ENCODE measurements around the gene CLN6. TPM values are rescaled to one million over a fixed set of nuclear protein-coding genes. Genes with fewer than 3 reads are reported as not detected.

CLN6 gene
- total RNA-seq, 4 donors from 2014 or later: 20.3 to 38.1 (median 27.9) TPM

- Histone ChIP-seq H3K4me3 (no peak overlapping the region), H3K9me3 (no peaks in the 10 kb centered on the region), H3K36me3 (peaks cover 15% of the 10 kb centered on the region), H3K27ac (no peak overlapping the region), H3K4me1 (peaks cover 27% of the 10 kb centered on the region), H3K27me3 (no peaks in the 10 kb centered on the region)
- TF ChIP-seq CTCF (IDR thresholded peaks at IDR 0.05) (no peak), EP300 (IDR thresholded peaks at IDR 0.05) (no peak), POLR2AphosphoS5 (IDR thresholded peaks at IDR 0.05) (no peak), POLR2A (IDR thresholded peaks at IDR 0.05) (no peak)
- 71% methylated on average over 13 of the region's 13 CpGs for WGBS
- peak; percentile 59 to 65 for DNase-seq (ENCODE audit: low spot score in 2 of 2)
Observed at GRCh38 chr15:68209735-68210408, 19.7 kb downstream of the CLN6 start.

- no peaks in the 10 kb centered on the region for H3K9me3 ChIP-seq
- peaks cover 12% of the 10 kb centered on the region for H3K36me3 ChIP-seq
- H3K4me1 ChIP-seq: peaks cover 33% of the 10 kb centered on the region
- TF ChIP-seq POLR2A (IDR thresholded peaks at IDR 0.05) (no peak), POLR2AphosphoS5 (IDR thresholded peaks at IDR 0.05) (no peak), EP300 (IDR thresholded peaks at IDR 0.05) (no peak), CTCF (IDR thresholded peaks at IDR 0.05) (no peak)
- no peak overlapping the region for H3K27ac ChIP-seq
- 84% methylated on average over 5 of the region's 7 CpGs for WGBS
- H3K4me3 ChIP-seq: no peak overlapping the region
- peak; percentile 47 to 65 for DNase-seq (ENCODE audit: low spot score in 2 of 2)
- H3K27me3 ChIP-seq: no peaks in the 10 kb centered on the region
Observed at GRCh38 chr15:68209272-68209671, 20.3 kb downstream of the CLN6 start.

- peak in 1 of 2 donors; percentile 23 for DNase-seq (ENCODE audit: low spot score in 2 of 2)
- no peak overlapping the region for H3K27ac ChIP-seq
- TF ChIP-seq EP300 (IDR thresholded peaks at IDR 0.05) (no peak), POLR2A (IDR thresholded peaks at IDR 0.05) (no peak), CTCF (IDR thresholded peaks at IDR 0.05) (no peak), POLR2AphosphoS5 (IDR thresholded peaks at IDR 0.05) (no peak)
- H3K4me1 ChIP-seq: peaks cover 39% of the 10 kb centered on the region
- no peaks in the 10 kb centered on the region for H3K9me3 ChIP-seq
- no peak overlapping the region for H3K4me3 ChIP-seq
- WGBS: 78% methylated on average over 12 of the region's 13 CpGs
- no peaks in the 10 kb centered on the region for H3K27me3 ChIP-seq
- H3K36me3 ChIP-seq: peaks cover 12% of the 10 kb centered on the region
Observed at GRCh38 chr15:68208636-68209240, 20.8 kb downstream of the CLN6 start.

- H3K27ac ChIP-seq: no peak overlapping the region
- DNase-seq (ENCODE audit: low spot score in 2 of 2): peak in 1 of 2 donors; percentile 58
- no peak overlapping the region for H3K4me3 ChIP-seq
- TF ChIP-seq CTCF (IDR thresholded peaks at IDR 0.05) (no peak), EP300 (IDR thresholded peaks at IDR 0.05) (no peak)
- H3K27me3 ChIP-seq: no peaks in the 10 kb centered on the region
- peaks cover 12% of the 10 kb centered on the region for H3K36me3 ChIP-seq
- H3K9me3 ChIP-seq: no peaks in the 10 kb centered on the region
- 81% methylated on average over 16 of the region's 16 CpGs for WGBS
- H3K4me1 ChIP-seq: peaks cover 39% of the 10 kb centered on the region
Observed at GRCh38 chr15:68208136-68208535, 21.4 kb downstream of the CLN6 start.

GRCh38 chr15:68207176-68207935 lies 22.2 kb downstream of the CLN6 start:
- 93% methylated on average over 10 of the region's 12 CpGs for WGBS
- H3K4me3 ChIP-seq: no peak overlapping the region
- peak in 1 of 2 donors; percentile 78 for DNase-seq (ENCODE audit: low spot score in 2 of 2)

More at GRCh38 chr15:68207176-68207935, 22.2 kb downstream of the CLN6 start:
- Histone ChIP-seq H3K27me3 (no peaks in the 10 kb centered on the region), H3K27ac (no peak overlapping the region), H3K4me1 (peaks cover 39% of the 10 kb centered on the region), H3K9me3 (no peaks in the 10 kb centered on the region), H3K36me3 (peaks cover 12% of the 10 kb centered on the region)
- TF ChIP-seq POLR2AphosphoS5 (IDR thresholded peaks at IDR 0.05): no peak
- no peak for TF ChIP-seq EP300 (IDR thresholded peaks at IDR 0.05)
